ENCODE results near the gene TP53BP2. TPM values are rescaled to one million over a fixed set of nuclear protein-coding genes. Genes with fewer than 3 reads are reported as not detected.

The TP53BP2 gene
- total RNA-seq, 4 donors from 2014 or later, result 31.7 to 196 (median 58.2) TPM

DNA sequence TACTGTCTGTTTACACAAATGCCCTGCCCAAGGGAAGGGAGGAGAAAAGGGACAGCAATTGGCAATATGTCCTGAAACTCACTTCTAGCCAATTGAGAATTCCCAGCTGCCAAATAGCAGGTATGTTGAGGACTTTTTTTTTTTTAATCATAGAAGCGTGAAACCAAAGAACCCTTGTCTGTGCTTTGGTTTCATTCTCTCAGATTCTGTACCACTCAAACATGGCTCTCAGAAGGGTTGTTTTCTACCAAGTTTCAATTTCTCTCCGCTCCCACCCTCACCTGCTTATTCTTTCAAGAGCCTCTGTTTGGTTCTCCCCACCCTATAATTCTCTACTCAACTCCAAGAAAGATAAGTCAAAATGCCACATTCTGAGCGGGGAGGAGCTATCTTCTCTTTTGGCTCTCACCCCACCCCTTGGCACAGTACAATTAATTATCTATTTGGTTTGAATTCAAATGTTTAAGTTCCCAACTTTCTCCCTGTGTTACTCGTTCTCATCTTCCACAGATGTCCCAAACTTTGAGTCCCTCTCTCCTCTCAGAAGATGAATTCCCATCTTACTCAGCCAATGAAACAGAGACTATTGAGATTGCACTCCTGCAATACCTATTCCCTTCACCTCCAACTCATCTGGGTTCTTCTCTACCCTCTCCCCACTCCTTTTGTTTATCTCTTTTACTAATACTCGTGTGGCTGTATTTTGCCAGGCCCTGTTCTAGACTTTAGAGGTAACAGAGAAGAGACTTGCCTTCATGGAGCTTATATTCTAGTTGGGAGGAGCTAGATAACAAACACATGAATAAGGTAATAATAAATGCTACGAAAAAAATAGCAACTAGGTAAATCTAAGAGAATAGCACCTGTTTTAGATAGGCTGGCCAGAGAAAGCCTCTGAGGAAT lies 3.9 kb upstream of the TP53BP2 start:
- no peak for TF ChIP-seq POLR2A (IDR thresholded peaks at IDR 0.05)
- TF ChIP-seq CTCF (IDR thresholded peaks at IDR 0.05), result no peak
- Histone ChIP-seq H3K9me3 (no peaks in the 10 kb centered on the region), H3K4me1 (peaks cover 0 to 8% (median 3%) of the 10 kb centered on the region in 4 donors), H3K36me3 (no peaks in the 10 kb centered on the region), H3K27me3 (no peaks in the 10 kb centered on the region), H3K27ac (no peak overlapping the region), H3K4me3 (no peak overlapping the region)
- DNase-seq, result no peak

DNA sequence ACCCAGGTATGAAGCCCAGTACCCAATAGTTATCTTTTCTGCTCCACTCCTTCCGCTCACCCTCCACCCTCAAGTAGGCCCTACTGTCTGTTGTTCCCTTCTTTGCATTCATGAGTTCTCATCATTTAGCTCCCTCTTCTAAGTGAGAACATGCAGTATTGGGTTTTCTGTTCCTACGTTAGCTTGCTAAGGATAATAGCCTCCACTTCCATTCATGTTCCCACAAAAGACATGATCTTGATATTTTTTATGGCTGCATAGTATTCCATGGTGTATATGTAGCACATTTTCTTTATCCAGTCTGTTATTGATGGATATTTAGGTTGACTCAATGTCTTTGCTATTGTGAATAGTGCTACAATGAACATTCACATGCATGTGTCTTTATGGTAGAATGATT lies 2.8 kb upstream of the TP53BP2 start:
- Histone ChIP-seq H3K27ac (no peak overlapping the region), H3K4me1 (peaks cover 0 to 13% (median 4%) of the 10 kb centered on the region in 4 donors), H3K4me3 (no peak overlapping the region), H3K27me3 (no peaks in the 10 kb centered on the region), H3K36me3 (no peaks in the 10 kb centered on the region), H3K9me3 (no peaks in the 10 kb centered on the region)
- TF ChIP-seq POLR2A (IDR thresholded peaks at IDR 0.05) (no peak), CTCF (IDR thresholded peaks at IDR 0.05) (no peak)
- no peak for DNase-seq

- Histone ChIP-seq H3K27me3 (no peaks in the 10 kb centered on the region), H3K27ac (no peak overlapping the region), H3K4me1 (peaks cover 0 to 20% (median 4%) of the 10 kb centered on the region in 4 donors), H3K4me3 (no peak overlapping the region), H3K9me3 (no peaks in the 10 kb centered on the region), H3K36me3 (no peaks in the 10 kb centered on the region)
- TF ChIP-seq CTCF (IDR thresholded peaks at IDR 0.05) (no peak), POLR2A (IDR thresholded peaks at IDR 0.05) (no peak)
- no peak for DNase-seq
These were observed 2.1 kb upstream of the TP53BP2 start for GRCh38 chr1:223847781-223848345.

DNA sequence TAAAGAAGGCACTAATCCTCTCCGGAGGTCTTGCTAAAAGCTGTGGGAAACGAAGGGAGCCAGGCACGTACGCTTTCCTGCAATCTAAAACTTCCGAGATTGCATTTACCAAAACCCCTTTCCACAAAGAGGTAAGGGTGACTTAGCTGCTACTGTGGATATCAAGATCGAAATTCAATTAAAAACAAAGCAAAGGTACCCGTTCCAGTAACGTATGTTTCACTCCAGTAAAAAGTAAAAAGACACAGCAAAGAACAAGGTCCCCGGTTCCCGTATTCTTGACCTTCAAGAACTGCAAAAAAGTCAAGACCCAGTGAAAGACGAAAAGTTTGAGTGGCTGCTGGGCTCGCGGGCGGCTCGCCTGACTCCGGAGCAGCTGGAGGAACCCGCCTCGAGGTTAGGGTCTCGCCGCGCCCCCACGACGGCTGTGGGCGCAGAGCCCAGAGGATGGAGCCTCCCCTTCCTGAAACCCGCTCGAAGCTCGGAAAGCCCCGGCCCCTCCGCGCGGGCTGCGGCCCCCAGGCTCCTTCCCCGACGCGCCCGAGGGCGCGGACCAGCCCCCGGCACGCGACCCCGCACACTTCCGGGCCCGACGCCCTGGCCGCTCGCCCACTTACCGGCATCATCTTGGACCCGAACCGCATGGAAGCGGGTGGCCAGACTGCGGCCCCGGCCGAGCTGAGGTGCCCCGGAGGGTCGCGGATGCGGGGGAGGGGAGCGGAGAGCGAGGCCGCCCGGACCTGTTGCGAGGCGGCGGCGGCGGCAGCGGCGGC lies 524 bp downstream of the TP53BP2 start:
- Histone ChIP-seq H3K27ac (peak overlapping the region; percentile 97 to 99 (median 98)), H3K4me3 (peak overlapping the region; percentile 92 to 100 (median 96)), H3K9me3 (no peaks in the 10 kb centered on the region), H3K36me3 (no peaks in the 10 kb centered on the region), H3K4me1 (peaks cover 0 to 32% (median 4%) of the 10 kb centered on the region in 4 donors), H3K27me3 (no peaks in the 10 kb centered on the region)
- TF ChIP-seq CTCF (IDR thresholded peaks at IDR 0.05) (no peak), POLR2A (IDR thresholded peaks at IDR 0.05) (no peak)
- DNase-seq, result peak in 2 of 3 donors; percentile 47 to 73

- H3K36me3 ChIP-seq, result no peaks in the 10 kb centered on the region
- no peaks in the 10 kb centered on the region for H3K9me3 ChIP-seq
- TF ChIP-seq POLR2A (IDR thresholded peaks at IDR 0.05) (no peak), CTCF (IDR thresholded peaks at IDR 0.05) (no peak)
- peaks cover 0 to 32% (median 4%) of the 10 kb centered on the region in 4 donors for H3K4me1 ChIP-seq
- DNase-seq, result no peak
- no peaks in the 10 kb centered on the region for H3K27me3 ChIP-seq
- H3K4me3 ChIP-seq, result peak overlapping the region; percentile 92 to 100 (median 96)
- H3K27ac ChIP-seq, result peak overlapping the region; percentile 97 to 99 (median 98)
These were observed 1.0 kb downstream of the TP53BP2 start for GRCh38 chr1:223844787-223845036.

Measured in Peyer's patch (tissue), 4 donors.